AG09319 (cell line): ENCODE results near the gene MMP20.

Experiments used
- DNase-seq: peaks from one replicate; pipeline ENCODE4 v3.0.0-alpha.2; 2010; ENCODE audit warnings: low read depth; ENCODE audit errors: extremely low read depth
- CTCF ChIP-seq: IDR thresholded peaks from 2 replicates; pipeline ENCODE4 v1.5.1; 2011; ENCODE audit warnings: low read depth, mild to moderate bottlenecking, inconsistent platforms, low read length, moderate library complexity

The MMP20 gene

GRCh38 chr11:102576350-102576749, 48.8 kb downstream of the MMP20 start:
- no peak for DNase-seq
- TF ChIP-seq CTCF: no peak

GRCh38 chr11:102575012-102575411, 50.1 kb downstream of the MMP20 start:
- DNase-seq: no peak
- TF ChIP-seq CTCF: no peak

- no peak for TF ChIP-seq CTCF
- no peak for DNase-seq
Observed at GRCh38 chr11:102573851-102574250, 51.3 kb downstream of the MMP20 start.

- no peak for DNase-seq
- TF ChIP-seq CTCF: no peak
Observed at GRCh38 chr11:102572554-102573220, 52.4 kb downstream of the MMP20 start.

GRCh38 chr11:102568851-102569250, 56.3 kb downstream of the MMP20 start:
- no peak for TF ChIP-seq CTCF
- no peak for DNase-seq

- no peak for DNase-seq
- no peak for TF ChIP-seq CTCF
Observed at GRCh38 chr11:102566112-102566511, 59.0 kb downstream of the MMP20 start.

GRCh38 chr11:102564110-102564509, 61.0 kb downstream of the MMP20 start:
- no peak for TF ChIP-seq CTCF
- no peak for DNase-seq
